Activated B cell treated with CpG ODN at 0.5 μM for 24 hours (primary cell): Measurements from ENCODE around the gene MIA. TPM values are rescaled to one million over a fixed set of nuclear protein-coding genes. Genes with fewer than 3 reads are reported as not detected.

Experiments used
- ATAC-seq: fragments of 200-7000 bp; cut with Tn5 transposase; one replicate; pipeline ENCODE4 v1.10.0; 2021; ENCODE audit warnings: low read depth, mild to moderate bottlenecking, moderate library complexity
- CTCF ChIA-PET: fragments of 350-600 bp; sonication (Branson Sonifier 250); formaldehyde crosslinking; loops from one replicate; lab custom pipeline; 2021; ENCODE audit warnings: antibody characterized with exemption; lab: Charles Lee
- POLR2A ChIA-PET: fragments of 350-600 bp; sonication (Branson Sonifier 250); formaldehyde crosslinking; loops from one replicate; lab custom pipeline; 2021; ENCODE audit warnings: antibody characterized with exemption; lab: Charles Lee
- DNase-seq: peaks from one replicate; pipeline ENCODE4 v3.0.0; 2022
- H3K27ac Mint-ChIP-seq: one replicate; pipeline ENCODE4 v1.8.0; 2020; ENCODE audit warnings: mixed read lengths
- H3K27me3 Mint-ChIP-seq: one replicate; pipeline ENCODE4 v1.8.0; 2021; ENCODE audit warnings: mixed read lengths
- H3K36me3 Mint-ChIP-seq: one replicate; pipeline ENCODE4 v1.8.0; 2021; ENCODE audit warnings: low read depth, mixed read lengths
- H3K4me1 Mint-ChIP-seq: one replicate; pipeline ENCODE4 v1.8.0; 2021; ENCODE audit warnings: mixed read lengths
- H3K4me3 Mint-ChIP-seq: one replicate; pipeline ENCODE4 v1.8.0; 2020; ENCODE audit warnings: mild to moderate bottlenecking, mixed read lengths
- H3K9me3 Mint-ChIP-seq: one replicate; pipeline ENCODE4 v1.8.0; 2020; ENCODE audit warnings: mixed read lengths
- intact Hi-C: fragments of 100-400 bp; cut with micrococcal nuclease; formaldehyde crosslinking; loops from one replicate; pipeline ENCODE4 v1.15.1; 2024
- total RNA-seq: library from RNA; stranded (reverse); gene quantifications from 2 replicates; pipeline ENCODE4 v1.2.3, GENCODE V29; 2022
- TF ChIP-seq, protein P1 (sequence below): fragments of 200-600 bp; IDR thresholded peaks from one replicate; pipeline ENCODE4 v1.8.0; 2022; ENCODE audit warnings: antibody characterized with exemption, mild to moderate bottlenecking

MIA gene
- total RNA-seq, 1 donor from 2014 or later = 1.4 TPM

DNA sequence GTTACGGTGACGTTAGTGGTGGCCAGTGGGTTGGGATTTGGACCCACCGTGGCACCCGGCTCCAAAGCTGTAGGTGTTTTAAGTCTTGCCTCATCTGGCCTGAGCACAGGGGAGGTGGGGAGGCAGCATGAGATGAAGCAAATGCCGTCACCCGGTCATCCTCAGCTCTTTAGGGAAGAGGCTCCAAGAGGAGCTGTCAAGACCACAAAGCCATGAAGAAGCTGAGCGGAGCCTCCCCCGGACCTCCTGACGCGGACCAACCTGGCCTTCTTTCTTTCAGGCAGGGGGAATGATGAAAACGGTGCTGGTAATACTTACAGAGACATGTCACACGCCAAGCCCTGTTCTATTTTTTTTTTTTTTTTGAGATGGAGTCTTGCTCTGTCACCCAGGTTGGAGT, 32.4 kb upstream of the MIA start:
- peaks cover 3% of the 10 kb centered on the region for H3K4me1 Mint-ChIP-seq
- H3K9me3 Mint-ChIP-seq = no peaks in the 10 kb centered on the region
- no peak for DNase-seq
- H3K36me3 Mint-ChIP-seq = peaks cover 23% of the 10 kb centered on the region
- no peaks in the 10 kb centered on the region for H3K27me3 Mint-ChIP-seq
- H3K27ac Mint-ChIP-seq = no peak overlapping the region
- TF ChIP-seq, protein P1, sequence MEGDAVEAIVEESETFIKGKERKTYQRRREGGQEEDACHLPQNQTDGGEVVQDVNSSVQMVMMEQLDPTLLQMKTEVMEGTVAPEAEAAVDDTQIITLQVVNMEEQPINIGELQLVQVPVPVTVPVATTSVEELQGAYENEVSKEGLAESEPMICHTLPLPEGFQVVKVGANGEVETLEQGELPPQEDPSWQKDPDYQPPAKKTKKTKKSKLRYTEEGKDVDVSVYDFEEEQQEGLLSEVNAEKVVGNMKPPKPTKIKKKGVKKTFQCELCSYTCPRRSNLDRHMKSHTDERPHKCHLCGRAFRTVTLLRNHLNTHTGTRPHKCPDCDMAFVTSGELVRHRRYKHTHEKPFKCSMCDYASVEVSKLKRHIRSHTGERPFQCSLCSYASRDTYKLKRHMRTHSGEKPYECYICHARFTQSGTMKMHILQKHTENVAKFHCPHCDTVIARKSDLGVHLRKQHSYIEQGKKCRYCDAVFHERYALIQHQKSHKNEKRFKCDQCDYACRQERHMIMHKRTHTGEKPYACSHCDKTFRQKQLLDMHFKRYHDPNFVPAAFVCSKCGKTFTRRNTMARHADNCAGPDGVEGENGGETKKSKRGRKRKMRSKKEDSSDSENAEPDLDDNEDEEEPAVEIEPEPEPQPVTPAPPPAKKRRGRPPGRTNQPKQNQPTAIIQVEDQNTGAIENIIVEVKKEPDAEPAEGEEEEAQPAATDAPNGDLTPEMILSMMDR = no peak
- ChIA-PET POLR2A (interaction anchor here (0.7 to 2.8 kb wide), 4 partner anchors 26 to 827 kb away, joined by 3 to 17 read pairs (median 4); partner anchors contain the start of genes COQ8B, EGLN2, ITPKC and RAB4B), CTCF (interaction anchor here (2.3 to 3.0 kb wide), 2 partner anchors 64 to 79 kb away, joined by 6 to 10 read pairs; no protein-coding TSS in a partner anchor)
- intact Hi-C loops = no loop called here
- H3K4me3 Mint-ChIP-seq = no peak overlapping the region
- no peak for ATAC-seq

DNA sequence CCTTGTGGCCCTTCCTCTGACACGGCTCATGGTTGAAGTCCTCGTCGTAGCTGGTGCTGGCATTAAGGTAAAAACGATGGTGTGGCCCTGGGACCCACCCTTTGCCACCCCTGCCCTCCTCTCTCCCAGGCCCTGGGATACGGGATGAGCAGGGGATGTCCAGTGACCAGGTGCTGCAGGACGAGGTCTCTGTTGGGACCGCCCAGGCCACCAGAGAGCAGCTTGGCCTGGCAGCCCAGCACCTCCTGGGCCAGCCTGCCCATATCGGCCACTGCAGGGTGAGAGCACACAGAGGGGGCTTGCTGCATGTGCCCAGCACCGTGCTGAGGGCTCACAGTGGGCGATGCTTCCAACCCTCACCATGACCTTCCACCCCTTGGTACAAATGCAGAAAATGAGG, 31.4 kb upstream of the MIA start:
- CTCF ChIA-PET = interaction anchor here (1.0 to 3.0 kb wide), 2 partner anchors 63 to 78 kb away, joined by 3 to 10 read pairs; no protein-coding TSS in a partner anchor
- intact Hi-C loops = no loop called here
- TF ChIP-seq, protein P1 = no peak
- Mint-ChIP-seq H3K27me3 (no peaks in the 10 kb centered on the region), H3K9me3 (no peaks in the 10 kb centered on the region), H3K4me1 (peaks cover 8% of the 10 kb centered on the region), H3K4me3 (no peak overlapping the region), H3K27ac (no peak overlapping the region), H3K36me3 (peaks cover 17% of the 10 kb centered on the region)
- ATAC-seq (no peak), DNase-seq (no peak)
- POLR2A ChIA-PET = interaction anchor here (0.6 to 2.8 kb wide), 5 partner anchors 14 to 38 kb away, joined by 3 to 17 read pairs (median 5); partner anchors contain the start of genes COQ8B, ITPKC and RAB4B

DNA sequence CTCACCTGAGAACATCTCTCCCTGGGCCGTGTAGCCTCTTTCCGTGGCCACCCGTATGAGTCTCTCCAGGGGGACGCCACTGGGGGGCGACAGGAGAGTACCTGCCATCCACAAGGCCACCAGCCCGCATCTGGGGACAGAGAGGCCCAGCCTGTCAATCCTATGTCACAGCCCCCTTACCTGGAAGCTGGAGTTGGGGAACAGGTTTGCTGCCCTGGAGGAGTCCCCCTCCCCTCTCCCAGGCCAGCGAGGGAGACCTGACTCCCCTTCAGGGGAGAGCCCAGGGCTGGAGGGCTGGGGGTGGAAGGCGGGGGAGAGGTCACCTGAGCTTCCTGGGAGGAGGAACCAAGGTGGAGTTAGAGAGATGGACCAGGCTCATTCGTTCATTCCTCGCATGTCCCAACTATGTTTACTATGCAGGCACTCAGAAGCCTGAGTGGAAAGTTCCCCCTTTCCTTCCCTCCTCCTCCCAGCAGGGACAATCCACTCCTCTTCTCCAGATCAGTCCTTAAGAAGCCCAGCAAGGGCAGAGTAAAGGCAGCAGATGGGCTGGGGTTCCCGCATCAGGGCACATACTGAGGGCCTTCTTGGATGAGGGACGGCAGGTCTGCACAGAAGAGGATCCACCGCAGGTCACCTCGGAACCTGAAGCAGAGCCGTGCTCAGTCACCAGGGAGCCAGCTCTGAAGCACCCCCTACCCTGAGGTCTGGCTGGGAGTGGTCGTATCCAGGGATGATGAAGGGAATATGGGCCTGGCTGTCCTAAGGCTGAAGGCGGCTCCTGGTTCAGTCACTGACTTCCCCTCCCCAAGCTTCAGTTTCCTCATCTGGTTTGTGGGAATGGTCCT, 30.5 kb upstream of the MIA start:
- intact Hi-C loops = no loop called here
- ChIA-PET POLR2A (interaction anchor here (0.6 to 2.8 kb wide), 5 partner anchors 13 to 432 kb away, joined by 3 to 17 read pairs (median 5); partner anchors contain the start of genes COQ8B, ITPKC and RAB4B), CTCF (interaction anchor here (0.7 to 3.0 kb wide), 4 partner anchors 62 to 79 kb away, joined by 3 to 10 read pairs (median 3); no protein-coding TSS in a partner anchor)
- DNase-seq (no peak), ATAC-seq (peak; percentile 25)
- Mint-ChIP-seq H3K9me3 (no peaks in the 10 kb centered on the region), H3K4me3 (no peak overlapping the region), H3K36me3 (peaks cover 11% of the 10 kb centered on the region), H3K27me3 (no peaks in the 10 kb centered on the region), H3K4me1 (peaks cover 16% of the 10 kb centered on the region), H3K27ac (no peak overlapping the region)
- TF ChIP-seq, protein P1 = no peak

DNA sequence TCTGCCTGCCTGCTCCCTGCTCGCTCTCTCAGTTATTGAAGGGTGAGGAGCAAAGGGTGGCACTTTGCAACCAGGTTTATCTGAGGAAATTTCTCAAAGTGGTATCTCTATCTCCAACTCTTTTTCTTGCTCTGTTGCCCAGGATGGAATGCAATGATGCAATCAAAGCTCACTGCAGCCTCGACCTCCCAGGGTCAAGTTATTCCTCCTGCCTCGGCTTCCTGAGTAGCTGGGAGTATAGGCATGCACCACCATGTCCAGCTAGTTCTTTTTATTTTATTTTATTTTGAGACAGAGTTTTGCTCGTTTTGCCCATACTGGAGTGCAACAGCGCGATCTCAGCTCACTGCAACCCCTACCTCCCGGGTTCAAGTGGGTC, 29.9 kb upstream of the MIA start:
- Mint-ChIP-seq H3K9me3 (no peaks in the 10 kb centered on the region), H3K36me3 (peaks cover 6% of the 10 kb centered on the region), H3K4me3 (no peak overlapping the region), H3K27ac (no peak overlapping the region), H3K4me1 (peaks cover 22% of the 10 kb centered on the region), H3K27me3 (no peaks in the 10 kb centered on the region)
- no peak for ATAC-seq
- POLR2A ChIA-PET = interaction anchor here (0.6 to 1.2 kb wide), 3 partner anchors 28 to 432 kb away, joined by 3 to 8 read pairs (median 3); partner anchors contain the start of genes COQ8B, ITPKC and RAB4B
- TF ChIP-seq, protein P1 = no peak
- CTCF ChIA-PET = interaction anchor here (0.7 to 3.0 kb wide), 3 partner anchors 62 to 74 kb away, joined by 3 to 10 read pairs (median 3); no protein-coding TSS in a partner anchor
- DNase-seq = no peak
- intact Hi-C loops = no loop called here

DNA sequence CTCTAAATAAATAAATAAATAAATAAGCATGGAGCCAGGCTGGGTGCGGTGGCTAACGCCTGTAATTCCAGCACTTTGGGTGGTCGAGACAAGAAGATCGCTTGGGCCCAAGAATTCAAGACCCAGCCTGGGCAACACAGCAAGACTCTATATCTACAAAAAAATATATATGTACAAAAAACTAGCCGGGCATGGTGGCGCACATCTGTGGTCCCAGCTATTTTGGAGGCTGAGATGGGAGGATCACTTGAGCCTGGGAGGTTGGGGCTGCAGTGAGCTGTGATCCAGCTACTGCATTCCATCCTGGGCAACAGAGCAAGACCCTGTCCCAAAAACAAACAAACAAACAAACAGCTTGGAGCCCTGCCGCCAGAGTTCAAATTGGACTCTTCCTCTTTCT, 27.8 kb upstream of the MIA start:
- H3K9me3 Mint-ChIP-seq = no peaks in the 10 kb centered on the region
- TF ChIP-seq, protein P1 = no peak
- POLR2A ChIA-PET = interaction anchor here (0.6 to 12.3 kb wide), 4 partner anchors 30 to 273 kb away, joined by 3 to 351 read pairs (median 4); partner anchors contain the start of genes MIA and RAB4B
- H3K4me1 Mint-ChIP-seq = peaks cover 30% of the 10 kb centered on the region
- DNase-seq (no peak), ATAC-seq (no peak)
- no peak overlapping the region for H3K4me3 Mint-ChIP-seq
- H3K36me3 Mint-ChIP-seq = peaks cover 14% of the 10 kb centered on the region
- no peaks in the 10 kb centered on the region for H3K27me3 Mint-ChIP-seq
- CTCF ChIA-PET = no interaction called here
- intact Hi-C loops = no loop called here
- no peak overlapping the region for H3K27ac Mint-ChIP-seq
